Measurements from ENCODE around the gene CASKIN1.
"Not testable (repeated sequence)": the region's sequence is repeated elsewhere in the genome, so short reads cannot be mapped to it uniquely, and the experiment has no call there.

Gene CASKIN1

DNA sequence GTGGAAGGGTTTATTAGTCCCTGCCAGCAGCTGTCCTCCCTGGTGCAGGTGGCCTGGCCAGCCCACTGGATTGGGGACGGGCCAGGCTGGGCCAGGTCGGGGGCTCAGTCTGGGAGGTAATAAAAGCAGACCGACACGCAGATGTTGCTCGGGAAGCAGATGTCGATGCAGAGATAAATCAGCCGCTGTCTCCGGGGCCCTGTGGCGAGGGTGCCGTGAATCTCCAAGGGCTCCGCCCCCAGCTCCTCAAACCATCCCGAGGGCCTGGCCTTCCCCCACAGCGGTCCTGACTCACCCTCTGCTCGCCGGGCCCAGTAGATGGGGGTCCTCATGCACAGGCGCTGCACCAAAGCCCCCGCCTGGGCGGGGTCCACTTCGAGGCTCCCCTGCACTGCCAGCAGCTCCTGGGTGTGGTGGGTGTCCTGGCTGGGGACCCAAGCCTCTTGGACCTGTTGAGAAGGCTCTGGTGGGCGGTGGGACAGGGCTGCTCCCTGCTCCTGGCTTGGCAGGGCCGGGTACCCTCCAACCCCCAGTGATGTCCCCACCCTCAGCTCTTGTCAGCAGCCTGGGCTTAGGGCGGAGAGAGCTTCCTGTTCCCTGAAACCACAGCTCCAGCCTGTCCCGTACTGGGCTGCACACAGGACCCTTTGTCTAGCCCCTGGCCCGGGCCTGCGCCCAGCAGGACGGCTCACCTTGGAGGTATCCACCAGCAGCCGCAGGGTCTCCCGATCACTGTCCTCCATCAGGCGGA, 13.0 kb upstream of the CASKIN1 start:
- no peak for DNase-seq

DNA sequence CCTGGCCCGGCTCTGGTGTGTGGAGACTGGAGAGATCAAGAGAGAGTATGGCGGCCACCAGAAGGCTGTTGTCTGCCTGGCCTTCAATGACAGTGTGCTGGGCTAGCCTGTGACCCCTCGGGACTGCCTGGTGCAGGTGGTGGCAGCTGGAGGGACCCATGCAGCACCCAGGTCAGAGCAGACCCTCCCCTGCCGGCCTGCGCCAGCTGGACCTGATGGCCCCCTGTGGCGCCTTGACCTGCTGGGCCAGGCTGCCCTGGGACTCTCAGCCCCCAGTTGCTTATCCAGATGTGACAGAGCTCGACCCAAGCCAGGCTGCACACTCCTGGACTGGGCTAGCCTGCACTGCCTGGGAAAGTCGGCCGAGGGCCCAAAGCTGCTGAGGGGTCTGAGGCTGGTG, 12.4 kb upstream of the CASKIN1 start:
- no peak for DNase-seq

DNA sequence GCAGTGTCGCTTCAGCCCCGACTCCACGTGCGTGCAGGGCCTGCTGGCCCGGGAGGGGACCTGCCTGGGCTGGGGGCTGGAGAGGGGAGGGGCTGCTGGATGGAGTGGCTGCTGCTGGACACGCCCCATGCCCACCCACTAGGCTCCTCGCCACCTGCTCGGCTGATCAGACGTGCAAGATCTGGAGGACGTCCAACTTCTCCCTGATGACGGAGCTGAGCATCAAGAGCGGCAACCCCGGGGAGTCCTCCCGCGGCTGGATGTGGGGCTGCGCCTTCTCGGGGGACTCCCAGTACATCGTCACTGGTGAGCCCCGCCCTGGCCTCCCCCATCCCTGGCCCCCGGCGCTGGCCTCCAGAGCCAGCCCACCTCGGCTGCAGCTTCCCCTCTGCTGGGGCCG, 11.9 kb upstream of the CASKIN1 start:
- DNase-seq = no peak

DNA sequence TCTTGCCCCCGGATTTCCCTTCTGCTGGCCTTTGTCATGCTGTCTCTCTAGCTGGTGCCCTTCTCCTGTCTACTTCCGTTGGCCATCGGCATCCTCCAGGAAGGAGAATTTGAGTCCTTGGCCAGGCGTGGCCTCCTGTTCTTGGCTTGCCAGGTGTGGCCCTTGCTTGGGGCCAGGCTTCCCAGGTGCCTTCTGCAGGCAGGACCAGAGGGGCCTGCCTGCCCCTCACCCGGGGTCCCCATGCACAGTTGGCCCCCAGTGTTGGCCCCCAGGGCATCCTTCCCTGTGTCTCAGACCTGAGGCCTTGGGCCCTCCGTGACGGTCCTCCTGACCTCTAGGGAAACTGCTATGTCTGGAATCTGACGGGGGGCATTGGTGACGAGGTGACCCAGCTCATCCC, 11.5 kb upstream of the CASKIN1 start:
- no peak for DNase-seq

DNA sequence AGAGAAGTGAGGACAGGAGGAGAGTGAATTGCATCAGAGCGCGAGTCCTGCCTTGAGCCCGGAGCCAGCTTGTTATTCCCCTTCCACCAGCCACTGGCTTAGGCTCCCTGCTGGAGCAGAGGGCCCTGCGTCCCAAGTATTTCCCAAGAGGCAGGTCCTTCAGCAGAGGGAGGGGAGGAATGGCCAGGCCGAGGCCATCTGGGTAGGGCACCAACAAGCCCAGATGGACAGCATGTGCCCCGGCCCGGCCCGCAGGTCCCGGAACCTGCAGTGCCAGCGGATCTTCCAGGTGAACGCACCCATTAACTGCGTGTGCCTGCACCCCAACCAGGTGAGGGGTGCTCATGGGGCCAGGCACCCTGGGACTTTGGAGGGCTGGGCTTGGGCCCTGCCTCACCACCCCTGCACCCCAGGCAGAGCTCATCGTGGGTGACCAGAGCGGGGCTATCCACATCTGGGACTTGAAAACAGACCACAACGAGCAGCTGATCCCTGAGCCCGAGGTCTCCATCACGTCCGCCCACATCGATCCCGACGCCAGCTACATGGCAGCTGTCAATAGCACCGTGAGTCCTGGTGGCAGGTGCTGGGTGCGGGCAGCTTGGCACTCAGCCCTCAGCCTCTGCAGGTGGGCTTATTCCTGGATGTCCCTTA, 10.5 kb upstream of the CASKIN1 start:
- no peak for DNase-seq

DNA sequence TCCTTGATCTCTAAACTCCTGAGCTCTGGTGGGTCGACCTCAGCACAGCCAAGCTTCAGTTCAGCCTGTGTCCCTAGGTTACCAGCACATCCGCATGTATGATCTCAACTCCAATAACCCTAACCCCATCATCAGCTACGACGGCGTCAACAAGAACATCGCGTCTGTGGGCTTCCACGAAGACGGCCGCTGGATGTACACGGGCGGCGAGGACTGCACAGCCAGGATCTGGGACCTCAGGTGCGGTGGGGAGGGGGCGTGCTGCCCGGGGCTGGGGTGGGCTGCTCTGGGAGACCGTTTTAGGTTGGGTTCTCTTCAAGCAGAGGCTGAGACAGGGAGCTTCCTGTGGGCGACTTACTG, 10.0 kb upstream of the CASKIN1 start:
- DNase-seq = no peak

DNA sequence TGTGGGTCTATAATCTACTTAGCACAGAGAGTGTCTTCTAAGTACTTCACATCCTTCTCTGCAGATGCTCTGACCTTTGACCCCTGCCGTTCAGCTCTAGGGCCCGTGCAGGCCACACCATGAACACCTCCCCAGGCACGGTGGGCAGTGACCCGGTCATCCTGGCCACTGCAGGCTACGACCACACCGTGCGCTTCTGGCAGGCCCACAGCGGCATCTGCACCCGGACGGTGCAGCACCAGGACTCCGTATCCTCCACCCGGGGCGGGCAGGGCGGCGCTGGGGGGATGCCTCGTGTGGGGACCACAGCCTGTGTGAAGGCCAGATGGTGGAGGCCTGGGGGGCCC, 9.5 kb upstream of the CASKIN1 start:
- no peak for DNase-seq

DNA sequence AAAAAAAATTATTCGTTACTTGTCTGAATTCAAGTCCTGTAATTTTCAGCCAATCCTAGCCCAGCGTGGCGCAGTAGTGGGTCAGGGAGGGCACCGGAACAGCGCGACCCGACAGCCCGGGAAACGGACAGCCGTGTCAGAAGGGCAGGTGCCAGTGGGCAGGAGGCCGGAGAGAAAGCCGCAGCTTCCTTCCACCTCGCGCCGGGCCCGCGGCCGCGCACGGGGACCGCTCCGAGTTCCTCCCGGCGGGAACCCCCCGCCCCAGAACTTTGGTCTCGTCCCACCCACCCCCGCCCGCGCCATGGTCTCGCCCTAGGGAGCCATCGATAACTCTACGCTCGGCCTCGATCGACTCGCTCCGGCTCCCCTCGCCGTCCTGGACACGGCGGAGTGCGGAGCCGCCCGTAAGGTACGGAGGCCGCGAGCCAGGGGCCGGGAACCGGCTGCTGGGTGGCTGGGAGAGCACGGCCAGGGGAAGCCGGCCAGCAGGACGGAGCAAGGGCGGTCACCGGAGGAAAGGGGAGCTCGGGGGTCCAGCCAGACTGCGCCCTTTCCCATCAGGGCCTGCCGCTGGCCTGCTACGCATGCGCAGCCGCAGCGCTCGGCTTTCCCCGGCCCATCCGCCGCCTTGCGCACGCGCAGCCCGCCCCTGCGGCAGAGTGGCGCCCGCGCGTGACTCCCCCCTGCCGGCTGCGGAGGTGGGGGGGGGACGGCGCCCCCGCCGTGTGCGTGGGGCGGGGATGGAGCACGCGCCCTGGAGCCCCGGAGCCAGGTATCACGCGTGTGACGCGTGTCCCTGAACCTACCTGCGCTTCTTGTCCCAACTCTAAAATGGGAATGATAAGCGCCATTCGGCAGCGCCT, 8.9 kb upstream of the CASKIN1 start, which contains the start of gene MLST8:
MLST8 (plus strand) TSS at position 351 of the 863 bp plus-strand sequence. CDS start 632 bp downstream, outside the sequence.
- peak; percentile 81 for DNase-seq

DNA sequence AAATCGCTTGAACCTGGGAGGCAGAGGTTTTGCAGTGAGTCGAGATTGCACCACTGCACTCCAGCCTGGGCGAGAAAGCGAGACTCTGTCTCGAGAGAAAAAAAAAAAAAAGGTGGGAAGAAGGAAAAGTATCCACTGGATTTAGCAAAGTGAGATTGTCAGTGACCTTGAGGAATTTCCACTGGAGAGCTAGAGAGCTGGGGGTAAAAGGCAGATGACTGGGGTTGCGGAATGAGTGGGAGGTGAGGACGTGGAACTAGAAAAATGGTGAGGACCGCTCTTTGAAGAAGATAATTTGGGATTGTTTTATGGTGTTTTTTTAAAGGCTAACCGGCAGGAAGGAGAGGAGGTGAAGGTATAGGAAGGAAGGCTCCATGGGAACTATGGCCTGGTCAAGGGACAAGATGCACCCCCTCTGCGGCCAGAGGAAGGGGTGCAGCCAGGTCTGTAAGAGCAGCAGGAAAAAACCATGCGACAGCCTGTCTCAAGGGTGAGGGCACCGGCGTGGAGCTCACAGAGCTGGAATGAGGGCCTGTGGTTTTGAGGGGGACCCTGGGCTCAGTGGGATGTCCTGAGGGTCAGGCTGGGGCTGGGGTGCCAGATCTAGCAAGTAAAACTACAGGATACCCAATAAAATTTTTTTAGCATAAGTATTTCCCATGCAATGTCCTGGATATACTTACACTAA, 8.2 kb upstream of the CASKIN1 start:
- no peak for DNase-seq

DNA sequence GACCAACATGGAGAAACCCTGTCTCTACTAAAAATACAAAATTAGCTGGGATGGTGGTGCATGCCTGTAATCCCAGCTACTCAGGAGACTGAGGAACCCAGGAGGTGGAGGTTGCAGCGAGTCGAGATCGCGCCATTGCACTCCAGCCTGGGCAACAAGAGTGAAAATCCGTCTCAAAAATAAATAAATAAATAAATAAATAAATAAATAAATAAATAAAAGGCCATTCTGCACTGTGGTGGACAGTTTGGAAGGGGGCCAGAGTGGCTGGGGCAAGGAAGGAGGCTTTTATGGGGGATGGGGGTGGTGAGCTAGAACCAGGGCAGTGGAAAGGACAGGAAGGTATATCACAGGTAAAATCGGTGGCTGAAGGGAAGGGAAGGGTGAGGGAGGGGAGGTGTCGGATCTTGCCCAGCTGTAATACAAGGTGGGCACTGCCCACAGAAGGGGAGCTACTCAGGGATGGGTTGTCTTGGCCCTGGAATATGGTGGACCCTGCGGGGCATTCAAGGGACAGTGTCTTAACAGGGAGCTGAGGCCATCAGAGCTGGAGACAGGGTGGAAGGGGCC, 6.8 kb upstream of the CASKIN1 start:
- not testable (repeated sequence) for DNase-seq

DNA sequence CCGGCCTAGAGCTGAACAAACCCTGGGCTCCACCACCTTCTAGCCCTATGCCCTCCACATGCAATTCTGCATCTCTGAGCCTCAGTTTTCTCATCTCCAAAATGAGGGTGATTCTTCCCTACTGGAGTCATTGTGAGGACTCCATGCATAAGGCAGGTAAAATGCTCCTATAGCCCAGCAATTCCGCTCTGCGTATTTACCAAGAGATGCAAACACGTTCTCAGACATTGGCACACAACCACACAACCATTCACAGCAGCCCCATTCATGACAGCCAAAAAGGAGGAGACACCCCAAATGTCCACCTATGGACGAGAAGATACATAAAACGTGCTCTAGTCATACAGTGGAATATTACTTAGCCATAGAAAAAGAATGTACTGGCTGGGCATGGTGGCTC, 3.9 kb upstream of the CASKIN1 start:
- DNase-seq = no peak

DNA sequence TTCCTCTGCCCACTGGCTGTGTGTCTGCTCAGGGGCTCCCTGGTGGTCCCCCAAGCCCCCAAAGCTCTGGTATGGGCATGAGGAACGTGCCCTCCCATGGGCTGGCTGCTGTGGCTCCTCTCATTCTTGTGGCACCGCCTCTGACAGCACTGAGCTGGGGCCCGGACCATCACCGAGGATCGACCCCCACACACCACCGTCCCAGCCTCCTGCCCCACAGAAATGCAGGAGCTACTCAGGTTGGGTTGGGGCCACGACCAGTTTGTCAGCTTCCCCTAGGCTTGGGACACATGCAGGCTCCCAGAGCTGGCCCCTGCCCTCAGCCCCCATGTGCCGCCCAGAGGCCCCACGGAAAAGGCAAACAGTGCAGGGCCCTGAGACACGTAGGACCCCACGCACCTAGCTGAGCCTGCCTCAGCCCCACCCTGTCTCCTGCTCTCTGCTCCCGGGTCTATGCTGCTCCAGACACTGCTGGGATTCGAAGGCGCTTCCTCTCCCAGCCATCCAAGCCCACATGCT, 3.3 kb upstream of the CASKIN1 start:
- DNase-seq = no peak

DNA sequence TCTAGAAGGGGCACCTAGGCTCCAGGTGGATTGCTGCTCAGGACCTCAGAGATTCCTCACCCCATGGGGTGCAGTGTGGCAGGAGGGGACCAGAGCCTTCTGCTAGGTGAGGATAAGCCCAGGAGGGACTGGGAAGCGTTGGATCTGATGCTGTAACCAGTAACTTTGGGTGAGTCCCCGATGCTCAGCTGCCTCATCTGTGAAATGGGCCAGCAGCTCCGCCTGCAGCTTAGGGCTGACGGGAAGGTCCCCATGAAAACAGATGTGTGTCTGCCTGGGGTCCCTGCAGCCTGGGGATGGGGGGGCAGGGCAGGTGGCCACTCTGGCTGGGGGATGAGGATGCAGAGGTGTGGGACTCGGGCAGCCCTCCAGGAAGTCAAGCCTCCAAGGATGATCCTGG, 2.7 kb upstream of the CASKIN1 start:
- no peak for DNase-seq

DNA sequence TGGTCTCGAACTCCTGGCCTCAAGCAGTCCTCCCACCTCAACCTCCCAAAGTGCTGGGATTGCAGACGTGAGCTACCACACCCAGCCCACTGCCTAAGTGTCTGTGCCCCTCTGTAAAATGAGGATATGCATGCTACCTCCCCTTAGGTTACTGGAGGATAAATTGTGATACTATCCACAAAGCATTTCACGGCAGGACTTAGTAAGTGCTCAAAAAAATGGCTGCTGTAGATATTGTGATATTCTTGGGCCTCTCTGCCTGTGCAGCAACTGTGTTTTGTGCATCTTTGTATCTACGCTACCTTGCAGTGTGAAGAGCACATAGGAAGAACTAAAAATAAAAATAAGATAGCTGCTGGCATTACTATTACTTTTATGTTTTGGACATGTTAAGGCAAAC, 1.9 kb upstream of the CASKIN1 start:
- DNase-seq = no peak

DNA sequence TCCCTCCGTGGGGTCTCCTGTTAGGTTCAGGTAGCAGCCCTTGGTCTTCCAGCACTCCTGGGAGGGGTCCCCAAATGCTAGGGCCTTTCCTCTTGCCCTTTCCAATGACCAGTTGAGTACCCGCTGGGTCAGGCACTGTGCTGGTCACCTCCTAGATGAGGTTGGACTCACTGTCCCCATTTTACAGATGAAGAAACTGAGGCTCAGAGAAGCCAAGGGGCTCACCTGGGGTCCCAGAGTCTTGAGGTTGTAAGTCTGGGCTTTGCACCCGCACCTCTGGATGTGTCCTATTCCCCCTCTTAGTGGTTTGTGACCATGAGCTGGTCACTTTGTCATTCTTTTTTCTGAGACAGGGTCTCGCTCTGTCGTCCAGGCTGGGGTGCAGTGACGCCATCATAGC, 1.4 kb upstream of the CASKIN1 start:
- DNase-seq = no peak

DNA sequence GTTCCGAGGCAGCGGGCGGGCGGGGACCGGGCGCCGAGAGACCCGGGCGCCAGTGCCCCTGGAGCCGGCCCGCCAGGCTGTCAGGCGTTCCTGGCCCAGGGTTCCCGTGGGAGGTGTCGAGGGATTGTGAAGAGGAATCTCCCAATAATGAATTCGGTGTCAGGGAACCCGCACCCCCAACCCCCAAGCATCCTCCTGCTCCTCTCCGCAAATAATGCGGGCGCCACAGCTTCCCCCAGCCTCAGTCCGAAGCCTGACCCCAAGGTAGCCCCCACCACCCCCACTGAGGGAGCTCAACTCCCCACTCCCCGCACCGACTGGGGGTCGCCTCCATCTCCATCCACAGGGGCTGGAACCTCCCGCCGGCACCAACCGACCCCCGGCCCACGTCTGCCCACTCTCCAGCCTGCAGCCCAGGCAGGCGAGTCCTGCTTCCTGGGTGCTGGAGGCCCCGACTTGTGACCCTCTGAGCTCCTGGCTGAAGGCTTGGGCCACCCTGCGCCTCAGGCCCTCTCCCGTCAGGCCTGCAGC, 641 bp upstream of the CASKIN1 start:
- no peak for DNase-seq

DNA sequence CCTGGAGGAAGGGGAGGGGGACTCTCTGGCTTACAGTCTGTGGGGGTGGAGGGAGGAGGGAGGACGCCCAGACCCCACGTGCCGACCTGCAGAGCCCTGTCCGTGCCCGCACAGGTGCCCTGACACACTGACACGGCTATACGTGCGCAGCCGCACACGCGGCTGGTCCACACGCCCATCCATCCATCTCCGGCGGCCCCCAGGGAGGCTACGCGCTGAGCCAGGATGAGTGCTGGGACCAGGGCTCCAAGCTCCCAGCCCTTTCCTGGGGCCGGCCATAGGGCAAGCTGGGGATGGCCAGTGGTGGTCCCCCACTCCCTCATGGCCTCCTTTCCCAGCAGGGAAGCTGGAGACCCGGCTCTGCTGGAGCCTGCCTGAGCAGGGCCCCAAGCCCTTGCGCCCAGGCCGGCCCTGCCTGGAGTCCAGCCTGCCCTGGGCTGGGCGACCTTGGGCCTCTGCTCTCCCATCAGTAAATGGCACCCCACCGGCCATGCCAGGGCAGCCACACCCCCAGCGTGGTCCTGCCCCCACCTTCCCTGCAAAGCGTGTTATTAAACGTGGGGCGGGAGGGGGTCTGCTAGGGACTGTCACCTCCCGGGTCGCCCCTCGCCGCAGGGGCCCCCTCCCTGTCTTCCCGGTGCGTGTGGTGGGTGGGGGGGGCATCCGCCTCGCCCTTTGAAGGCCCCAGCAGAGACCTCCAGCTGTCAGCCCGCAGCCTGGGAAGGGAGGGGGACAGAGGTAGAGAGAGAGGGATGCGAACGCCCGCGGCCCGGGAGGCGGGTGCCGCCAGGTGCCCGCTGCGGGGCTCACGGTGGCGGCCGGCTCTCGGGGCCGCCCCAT, 863 bp downstream of the CASKIN1 start:
- no peak for DNase-seq

DNA sequence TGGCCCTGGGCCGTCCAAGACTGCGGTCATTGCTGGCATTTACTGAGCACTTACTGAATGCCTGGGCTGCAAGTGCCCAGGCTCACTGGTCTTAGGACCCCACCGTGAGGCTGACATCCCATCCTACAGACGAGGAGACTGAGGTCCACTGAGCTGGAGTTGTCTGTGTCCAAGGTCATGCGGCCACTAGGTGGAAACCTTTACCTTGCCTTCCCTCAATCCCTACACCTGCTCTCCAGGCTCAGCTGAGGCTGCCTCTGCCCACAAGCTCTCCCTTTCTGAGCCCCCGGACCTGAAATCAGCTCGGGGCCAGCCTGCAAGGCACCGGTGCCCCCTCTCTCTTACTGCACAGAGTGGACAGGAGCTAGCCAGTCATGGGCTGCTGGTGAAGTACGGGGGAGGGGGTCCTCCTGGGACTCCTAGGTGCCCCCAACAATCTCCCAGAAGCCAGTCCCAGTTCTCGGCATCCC, 1.5 kb downstream of the CASKIN1 start:
- no peak for DNase-seq

DNA sequence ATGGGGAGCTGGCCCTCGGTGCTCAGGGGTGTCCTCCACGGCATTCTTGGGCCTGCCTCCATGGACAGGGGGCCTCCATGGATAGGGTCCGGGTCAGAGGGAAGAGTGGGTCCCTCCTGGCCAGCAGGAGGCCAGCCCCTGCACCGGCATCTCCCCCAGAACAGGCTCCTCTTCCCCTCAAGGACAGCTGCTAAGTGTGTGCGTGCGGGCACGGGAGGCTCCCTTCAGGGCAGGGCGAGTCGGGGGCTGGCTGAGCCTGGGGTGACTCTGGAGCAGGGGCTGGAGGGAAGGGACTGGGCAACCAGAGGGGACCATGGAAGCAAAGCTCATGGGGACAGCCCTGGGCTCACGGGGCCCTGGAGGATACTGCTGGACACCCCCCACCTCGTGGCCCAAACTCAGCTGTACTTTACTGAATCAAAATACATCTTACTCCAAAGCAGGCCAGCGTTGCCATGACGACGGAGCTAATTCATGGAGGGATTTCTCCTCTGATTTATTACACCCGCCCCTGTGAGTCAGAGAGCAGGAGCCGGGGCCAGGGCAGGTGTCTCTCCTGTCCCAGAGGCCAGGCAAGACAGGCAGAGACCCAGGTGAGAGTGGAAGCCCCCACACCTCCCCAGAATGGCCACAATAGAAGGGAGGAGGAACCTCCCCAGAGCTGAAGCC, 2.1 kb downstream of the CASKIN1 start:
- DNase-seq = no peak

DNA sequence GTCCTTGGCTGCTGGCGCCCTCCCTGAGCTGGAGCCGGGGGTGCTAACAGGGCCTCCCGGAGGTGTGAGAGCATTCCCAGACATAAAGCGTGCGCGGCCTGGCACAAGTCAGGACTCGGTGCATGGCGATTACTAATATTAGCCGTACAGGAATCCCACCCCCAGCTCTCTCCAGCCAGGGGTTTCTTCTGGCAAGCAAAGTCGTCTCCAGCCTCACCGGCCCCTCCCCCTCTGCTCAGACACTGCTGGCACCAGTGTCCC, 5.0 kb downstream of the CASKIN1 start:
- DNase-seq = no peak
